Activated CD4-positive, alpha-beta T cell treated with anti-CD3 and anti-CD28 coated beads, Interleukin-2, amount 50 U/mL, for 48 hours (primary cell): ENCODE results near the gene PRELID3B.

ENCODE experiments used
- DNase-seq, 2 experiments: peaks; one replicate each; pipeline ENCODE4 v3.0.0-alpha.2; 2020

PRELID3B gene

GRCh38 chr20:59007665-59008511, 34.7 kb downstream of the PRELID3B start:
- no peak for DNase-seq

- peak; percentile 58 to 60 for DNase-seq
These were observed 35.5 kb downstream of the PRELID3B start, which contains the start of gene CTSZ for GRCh38 chr20:59006864-59007664. CTSZ (minus strand) TSS chr20:59007254; CDS start chr20:59007128, 126 bp downstream.

- DNase-seq: no peak
These were observed 36.3 kb downstream of the PRELID3B start for GRCh38 chr20:59006167-59006863.

- no peak for DNase-seq
These were observed 36.9 kb downstream of the PRELID3B start for GRCh38 chr20:59005523-59006166.

GRCh38 chr20:59004763-59005522, 37.6 kb downstream of the PRELID3B start:
- no peak for DNase-seq

GRCh38 chr20:59004493-59004762, 38.2 kb downstream of the PRELID3B start:
- DNase-seq: peak; percentile 58 to 64

GRCh38 chr20:59003836-59004492, 38.6 kb downstream of the PRELID3B start:
- no peak for DNase-seq

- DNase-seq: no peak
These were observed 39.6 kb downstream of the PRELID3B start for GRCh38 chr20:59002874-59003399.

GRCh38 chr20:59002388-59002787, 40.2 kb downstream of the PRELID3B start:
- no peak for DNase-seq

GRCh38 chr20:59001449-59002171, 41.0 kb downstream of the PRELID3B start:
- no peak for DNase-seq

GRCh38 chr20:59001068-59001448, 41.5 kb downstream of the PRELID3B start:
- no peak for DNase-seq

GRCh38 chr20:59000326-59000725, 42.3 kb downstream of the PRELID3B start:
- no peak for DNase-seq

GRCh38 chr20:58998656-58999055, 43.9 kb downstream of the PRELID3B start:
- no peak for DNase-seq

- DNase-seq: no peak
These were observed 45.3 kb downstream of the PRELID3B start for GRCh38 chr20:58997141-58997770.

GRCh38 chr20:58996226-58996611, 46.4 kb downstream of the PRELID3B start:
- DNase-seq: no peak

- DNase-seq: no peak
These were observed 46.9 kb downstream of the PRELID3B start for GRCh38 chr20:58995461-58996225.

- no peak for DNase-seq
These were observed 48.0 kb downstream of the PRELID3B start for GRCh38 chr20:58994390-58995159.
